Urothelium cell line (cell line): Measurements from ENCODE around the gene FAAP100.
"Not testable (repeated sequence)": the region's sequence is repeated elsewhere in the genome, so short reads cannot be mapped to it uniquely, and the experiment has no call there.

Source experiments
- DNase-seq: peaks from one replicate; pipeline ENCODE4 v3.0.0; 2011; ENCODE audit warnings: low spot score, mixed read lengths
- FAIRE-seq: peaks from 2 replicates; lab custom pipeline; 2011; peaks lifted over from hg19 to GRCh38; lab: Jason Lieb, UNC

The FAAP100 gene

GRCh38 chr17:81552244-81553017 lies at the start of gene FAAP100:
TSS of gene FAAP100 (minus strand) at chr17:81552353. CDS start at chr17:81552330, 23 bp downstream.
- no peak for FAIRE-seq

GRCh38 chr17:81601525-81602120 lies 49.5 kb upstream of the FAAP100 start:
- FAIRE-seq = no peak

More at GRCh38 chr17:81552244-81553017, at the start of gene FAAP100:
- peak; percentile 96 for DNase-seq

GRCh38 chr17:81599719-81600486 lies 47.8 kb upstream of the FAAP100 start:
- no peak for DNase-seq
- FAIRE-seq = no peak

More at GRCh38 chr17:81601525-81602120, 49.5 kb upstream of the FAAP100 start:
- DNase-seq = peak; percentile 79

GRCh38 chr17:81593105-81593871 lies 41.1 kb upstream of the FAAP100 start:
- no peak for FAIRE-seq
- no peak for DNase-seq

GRCh38 chr17:81591971-81592370 lies 39.8 kb upstream of the FAAP100 start:
- FAIRE-seq (peak; percentile 30), DNase-seq (no peak)

- DNase-seq (no peak), FAIRE-seq (no peak)
These were observed 38.0 kb upstream of the FAAP100 start for GRCh38 chr17:81590121-81590520.

GRCh38 chr17:81589612-81590011 lies 37.5 kb upstream of the FAAP100 start:
- FAIRE-seq = no peak

GRCh38 chr17:81586096-81586495 lies 33.9 kb upstream of the FAAP100 start:
- no peak for FAIRE-seq

More at GRCh38 chr17:81589612-81590011, 37.5 kb upstream of the FAAP100 start:
- DNase-seq = no peak

GRCh38 chr17:81584771-81585170 lies 32.6 kb upstream of the FAAP100 start:
- not testable (repeated sequence) for FAIRE-seq, DNase-seq

More at GRCh38 chr17:81586096-81586495, 33.9 kb upstream of the FAAP100 start:
- no peak for DNase-seq

- no peak for FAIRE-seq
- no peak for DNase-seq
These were observed 31.6 kb upstream of the FAAP100 start for GRCh38 chr17:81583589-81584342.

- DNase-seq = no peak
- FAIRE-seq = no peak
These were observed 30.6 kb upstream of the FAAP100 start for GRCh38 chr17:81582749-81583148.

GRCh38 chr17:81582341-81582740 lies 30.2 kb upstream of the FAAP100 start:
- no peak for FAIRE-seq
- DNase-seq = no peak

- FAIRE-seq = no peak
These were observed 29.6 kb upstream of the FAAP100 start for GRCh38 chr17:81581758-81582157.

GRCh38 chr17:81580481-81580880 lies 28.3 kb upstream of the FAAP100 start:
- DNase-seq = no peak
- no peak for FAIRE-seq

More at GRCh38 chr17:81581758-81582157, 29.6 kb upstream of the FAAP100 start:
- no peak for DNase-seq

- FAIRE-seq = no peak
- no peak for DNase-seq
These were observed 27.7 kb upstream of the FAAP100 start for GRCh38 chr17:81579821-81580321.

- DNase-seq (no peak), FAIRE-seq (no peak)
These were observed 27.1 kb upstream of the FAAP100 start for GRCh38 chr17:81579298-81579697.

GRCh38 chr17:81578561-81579225 lies 26.5 kb upstream of the FAAP100 start:
- no peak for DNase-seq
- no peak for FAIRE-seq

- FAIRE-seq (no peak), DNase-seq (no peak)
These were observed 25.9 kb upstream of the FAAP100 start for GRCh38 chr17:81578038-81578441.
